ENCODE data around the gene MRPL43. TPM values are rescaled to one million over a fixed set of nuclear protein-coding genes. Genes with fewer than 3 reads are reported as not detected.

MRPL43 gene
- total and polyA plus RNA-seq, 2 donors (not counting 3 experiments of a cell fraction or from before 2014, with no cell fraction given): 75.0 to 144 TPM

DNA sequence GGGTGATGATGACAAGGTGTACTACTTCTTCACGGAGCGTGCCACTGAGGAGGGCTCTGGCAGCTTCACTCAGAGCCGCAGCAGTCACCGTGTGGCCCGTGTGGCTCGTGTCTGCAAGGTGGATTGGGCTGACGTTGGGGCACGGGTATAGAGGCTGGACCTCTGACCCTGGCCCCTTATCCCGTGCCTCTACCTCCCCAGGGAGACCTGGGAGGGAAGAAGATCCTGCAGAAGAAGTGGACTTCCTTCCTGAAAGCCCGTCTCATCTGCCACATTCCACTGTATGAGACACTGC, 8.4 kb downstream of the MRPL43 start:
- Histone ChIP-seq H3K27ac (ENCODE audit: insufficient read depth, low read depth, low read length) (no peak overlapping the region), H3K9ac (replicated peaks; ENCODE audit: extremely low read depth, insufficient read depth, low read length) (no peak overlapping the region), H3K9me3 (replicated peaks; ENCODE audit: control insufficient read depth, insufficient read depth, low read length) (no peaks in the 10 kb centered on the region), H3K9me1 (replicated peaks; ENCODE audit: control insufficient read depth, extremely low read depth, insufficient read depth, low read length) (no peaks in the 10 kb centered on the region), H3K4me1 (ENCODE audit: control insufficient read depth, extremely low read depth, insufficient read depth, low read length) (no peaks in the 10 kb centered on the region), H3K36me3 (ENCODE audit: control insufficient read depth in 2 of 2, extremely low read depth in 1 of 2, insufficient read depth in 2 of 2, low read length in 2 of 2) (peaks cover 0 to 13% of the 10 kb centered on the region in 2 experiments), H3K79me2 (ENCODE audit: control insufficient read depth, insufficient read depth, low read length) (no peaks in the 10 kb centered on the region), H3K4me3 (replicated peaks in 1 of 3; ENCODE audit: insufficient read depth in 1 of 3, low read depth in 1 of 3, low read length in 3 of 3) (no peak overlapping the region), H3K4me2 (ENCODE audit: insufficient read depth, low read length) (no peak overlapping the region), H2AFZ (ENCODE audit: low read depth, low read length) (no peak overlapping the region), H4K20me1 (replicated peaks; ENCODE audit: control insufficient read depth, extremely low read depth, insufficient read depth, low read length) (no peaks in the 10 kb centered on the region), H3K27me3 (ENCODE audit: control insufficient read depth in 2 of 2, insufficient read depth in 2 of 2, low read length in 2 of 2) (no peaks in the 10 kb centered on the region)
- BruUV-seq (replicated peaks): no TSS peak
- intact Hi-C loops (cut with micrococcal nuclease): no loop called here
- FAIRE-seq (no peak), DNase-seq (ENCODE audit: low read depth, low spot score) (no peak)
- ChIA-PET CTCF (no interaction called here), POLR2A (no interaction called here)
- dilution Hi-C loops (cut with MboI; ENCODE audit: extremely low pct_ligation_motif_present, low sequenced_read_pairs): no loop called here
- TF ChIP-seq POLR2AphosphoS5 (IDR thresholded peaks at IDR 0.05; ENCODE audit: insufficient read depth, low read depth, low read length) (no peak), EZH2 (IDR thresholded peaks at IDR 0.05; ENCODE audit: borderline replicate concordance, low read depth, low read length, severe bottlenecking) (no peak), JUN (IDR thresholded peaks at IDR 0.05; ENCODE audit: borderline replicate concordance, insufficient read depth, insufficient read length, low read depth) (no peak)

DNA sequence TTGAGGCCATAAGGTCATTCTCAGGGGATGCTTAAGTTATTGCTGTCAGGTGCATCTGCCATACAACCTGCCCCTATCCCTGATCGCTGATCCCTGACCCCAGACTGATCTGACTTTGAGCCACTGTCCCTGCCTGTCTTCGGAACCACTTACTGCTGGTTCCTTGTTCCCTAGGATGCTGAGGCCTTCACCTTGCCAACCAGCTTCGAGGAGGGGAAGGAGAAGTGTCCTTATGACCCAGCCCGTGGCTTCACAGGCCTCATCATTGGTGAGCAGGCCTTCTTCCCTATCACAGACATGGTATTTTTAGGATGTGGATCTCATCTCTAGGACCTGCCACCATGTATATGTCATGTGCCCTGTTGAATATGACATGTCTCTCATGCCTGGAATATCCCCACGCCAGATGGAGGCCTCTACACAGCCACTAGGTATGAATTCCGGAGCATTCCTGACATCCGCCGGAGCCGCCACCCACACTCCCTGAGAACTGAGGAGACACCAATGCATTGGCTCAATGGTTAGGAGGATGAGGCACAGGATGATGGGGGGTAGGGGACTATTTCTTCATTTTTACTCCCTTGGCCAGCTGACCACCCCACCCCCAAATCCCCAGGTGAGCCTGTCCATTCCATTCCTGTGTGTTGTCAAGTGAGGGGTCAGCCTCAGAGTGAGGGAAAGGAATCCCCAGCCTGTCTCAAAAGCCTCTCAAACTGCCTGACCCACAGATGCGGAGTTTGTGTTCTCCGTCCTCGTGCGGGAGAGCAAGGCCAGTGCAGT, 9.0 kb downstream of the MRPL43 start:
- H3K4me2 ChIP-seq (ENCODE audit: insufficient read depth, low read length): no peak overlapping the region
- CTCF ChIA-PET: no interaction called here
- H3K9ac ChIP-seq (replicated peaks; ENCODE audit: extremely low read depth, insufficient read depth, low read length): no peak overlapping the region

More for the DNA sequence above, 9.0 kb downstream of the MRPL43 start:
- Histone ChIP-seq H3K79me2 (ENCODE audit: control insufficient read depth, insufficient read depth, low read length) (no peaks in the 10 kb centered on the region), H3K9me3 (replicated peaks; ENCODE audit: control insufficient read depth, insufficient read depth, low read length) (no peaks in the 10 kb centered on the region), H3K27ac (ENCODE audit: insufficient read depth, low read depth, low read length) (no peak overlapping the region), H3K4me3 (replicated peaks in 1 of 3; ENCODE audit: insufficient read depth in 1 of 3, low read depth in 1 of 3, low read length in 3 of 3) (no peak overlapping the region), H3K36me3 (ENCODE audit: control insufficient read depth in 2 of 2, extremely low read depth in 1 of 2, insufficient read depth in 2 of 2, low read length in 2 of 2) (peaks cover 0 to 13% of the 10 kb centered on the region in 2 experiments), H3K27me3 (ENCODE audit: control insufficient read depth in 2 of 2, insufficient read depth in 2 of 2, low read length in 2 of 2) (no peaks in the 10 kb centered on the region), H4K20me1 (replicated peaks; ENCODE audit: control insufficient read depth, extremely low read depth, insufficient read depth, low read length) (no peaks in the 10 kb centered on the region), H3K4me1 (ENCODE audit: control insufficient read depth, extremely low read depth, insufficient read depth, low read length) (no peaks in the 10 kb centered on the region), H3K9me1 (replicated peaks; ENCODE audit: control insufficient read depth, extremely low read depth, insufficient read depth, low read length) (no peaks in the 10 kb centered on the region), H2AFZ (ENCODE audit: low read depth, low read length) (no peak overlapping the region)
- FAIRE-seq: no peak
- intact Hi-C loops (cut with micrococcal nuclease): no loop called here
- POLR2A ChIA-PET: no interaction called here
- dilution Hi-C loops (cut with MboI; ENCODE audit: extremely low pct_ligation_motif_present, low sequenced_read_pairs): no loop called here
- no TSS peak for BruUV-seq (replicated peaks)
- no peak for DNase-seq (ENCODE audit: low read depth, low spot score)
- TF ChIP-seq MYC (IDR thresholded peaks at IDR 0.05; ENCODE audit: low read depth, low read length): no peak
- TF ChIP-seq FOS (IDR thresholded peaks at IDR 0.05; ENCODE audit: borderline replicate concordance, insufficient read depth, low read length): no peak
- no peak for TF ChIP-seq JUN (IDR thresholded peaks at IDR 0.05; ENCODE audit: borderline replicate concordance, insufficient read depth, insufficient read length, low read depth)
- TF ChIP-seq, protein P1, sequence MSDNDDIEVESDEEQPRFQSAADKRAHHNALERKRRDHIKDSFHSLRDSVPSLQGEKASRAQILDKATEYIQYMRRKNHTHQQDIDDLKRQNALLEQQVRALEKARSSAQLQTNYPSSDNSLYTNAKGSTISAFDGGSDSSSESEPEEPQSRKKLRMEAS (IDR thresholded peaks at IDR 0.05; ENCODE audit: insufficient read depth, insufficient read length): no peak
- TF ChIP-seq, protein P2, sequence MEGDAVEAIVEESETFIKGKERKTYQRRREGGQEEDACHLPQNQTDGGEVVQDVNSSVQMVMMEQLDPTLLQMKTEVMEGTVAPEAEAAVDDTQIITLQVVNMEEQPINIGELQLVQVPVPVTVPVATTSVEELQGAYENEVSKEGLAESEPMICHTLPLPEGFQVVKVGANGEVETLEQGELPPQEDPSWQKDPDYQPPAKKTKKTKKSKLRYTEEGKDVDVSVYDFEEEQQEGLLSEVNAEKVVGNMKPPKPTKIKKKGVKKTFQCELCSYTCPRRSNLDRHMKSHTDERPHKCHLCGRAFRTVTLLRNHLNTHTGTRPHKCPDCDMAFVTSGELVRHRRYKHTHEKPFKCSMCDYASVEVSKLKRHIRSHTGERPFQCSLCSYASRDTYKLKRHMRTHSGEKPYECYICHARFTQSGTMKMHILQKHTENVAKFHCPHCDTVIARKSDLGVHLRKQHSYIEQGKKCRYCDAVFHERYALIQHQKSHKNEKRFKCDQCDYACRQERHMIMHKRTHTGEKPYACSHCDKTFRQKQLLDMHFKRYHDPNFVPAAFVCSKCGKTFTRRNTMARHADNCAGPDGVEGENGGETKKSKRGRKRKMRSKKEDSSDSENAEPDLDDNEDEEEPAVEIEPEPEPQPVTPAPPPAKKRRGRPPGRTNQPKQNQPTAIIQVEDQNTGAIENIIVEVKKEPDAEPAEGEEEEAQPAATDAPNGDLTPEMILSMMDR (IDR thresholded peaks at IDR 0.05; ENCODE audit: extremely low read depth in 1 of 2, insufficient read depth in 1 of 2, low read depth in 1 of 2, low read length in 2 of 2): no peak
- no peak for TF ChIP-seq POLR2AphosphoS5 (IDR thresholded peaks at IDR 0.05; ENCODE audit: insufficient read depth, low read depth, low read length)
- no peak for TF ChIP-seq POLR2A (IDR thresholded peaks at IDR 0.05; ENCODE audit: low read depth, low read length)
- TF ChIP-seq EZH2 (IDR thresholded peaks at IDR 0.05; ENCODE audit: borderline replicate concordance, low read depth, low read length, severe bottlenecking): no peak
- TF ChIP-seq GATA2 (IDR thresholded peaks at IDR 0.05; ENCODE audit: insufficient read depth, insufficient read length, low read depth, low read length): no peak
